A549 treated with dexamethasone at 1 μM for 4 hours (cell line): ENCODE measurements around the gene LIPJ. TPM values are rescaled to one million over a fixed set of nuclear protein-coding genes. Genes with fewer than 3 reads are reported as not detected.

Experiments used
- total RNA-seq: library from RNA; stranded (reverse); fragments of 200-300 nt; extraction: Qiagen RNA extraction; gene quantifications from 5 replicates; pipeline ENCODE4 v1.2.3, GENCODE V29; 2022

Gene LIPJ, protein sequence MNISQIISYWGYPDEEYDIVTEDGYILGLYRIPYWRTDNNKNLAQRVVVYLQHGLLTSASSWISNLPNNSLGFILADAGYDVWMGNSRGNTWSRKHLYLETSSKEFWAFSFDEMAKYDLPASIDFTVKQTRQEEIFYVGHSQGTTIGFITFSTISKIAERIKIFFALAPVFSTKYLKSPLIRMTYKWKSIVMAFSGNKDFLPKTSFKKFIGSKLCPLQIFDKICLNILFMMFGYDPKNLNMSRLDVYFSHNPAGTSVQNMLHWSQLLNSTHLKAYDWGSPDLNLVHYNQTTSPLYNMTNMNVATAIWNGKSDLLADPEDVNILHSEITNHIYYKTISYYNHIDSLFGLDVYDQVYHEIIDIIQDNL
- not detected in 5 replicates for total RNA-seq

GRCh38 chr10:88586462-88586861 is at the start of gene LIPJ:
Gene LIPJ (plus strand): TSS chr10:88586762. CDS start chr10:88590688, 3,926 bp downstream.

GRCh38 chr10:88582806-88583583 is 3.6 kb upstream of the LIPJ start, which contains the start of gene RNLS:
Gene RNLS (minus strand): TSS chr10:88583318.

Other genes starting within 250 kb of the LIPJ start
- 6.2 to 7.2 TPM (median 6.7 TPM) in 5 replicates for gene RNLS, start 3.4 kb upstream of the LIPJ start, total RNA-seq
- not detected in 5 replicates for gene LIPF, start 77.7 kb downstream of the LIPJ start, total RNA-seq
- gene LIPK, start 119.5 kb downstream of the LIPJ start, total RNA-seq = not detected in 5 replicates
- not detected in 5 replicates for gene LIPN, start 173.3 kb downstream of the LIPJ start, total RNA-seq
- not detected in 5 replicates for gene LIPM, start 216.0 kb downstream of the LIPJ start, total RNA-seq